ENCODE results near the gene PRLR. TPM values are rescaled to one million over a fixed set of nuclear protein-coding genes. Genes with fewer than 3 reads are reported as not detected.
A peak's percentile ranks its signal among the peaks of the same experiment; 100 is the strongest.

PRLR gene
- total and polyA plus RNA-seq, 2 of the 13 experiments (the other 11 are each of a cell fraction or from before 2014, with no cell fraction given): 12.2 to 13.3 TPM

GRCh38 chr5:35159370-35159742 is 70.9 kb downstream of the PRLR start (continued):
- TF ChIP-seq ZBTB7B (CRISPR knock-in tag; IDR thresholded peaks at IDR 0.05): 0 out of 2 replicates have a peak, but pooled peaks have one; percentile 59
- TF ChIP-seq ZSCAN29 (CRISPR knock-in tag; conservative IDR thresholded peaks at IDR 0.05): no peak
- no peak for TF ChIP-seq PRDM10 (CRISPR knock-in tag; IDR thresholded peaks at IDR 0.05; ENCODE audit: low read depth)
- TF ChIP-seq FIP1L1 (IDR thresholded peaks at IDR 0.05; ENCODE audit: borderline replicate concordance, insufficient read depth, low read depth, low read length): no peak
- no peak for TF ChIP-seq ZNF598 (CRISPR knock-in tag; IDR thresholded peaks at IDR 0.05; ENCODE audit: borderline replicate concordance)
- TF ChIP-seq ZBTB25 (CRISPR knock-in tag; IDR thresholded peaks at IDR 0.05): no peak
- TF ChIP-seq ZFX (CRISPR knock-in tag; IDR thresholded peaks at IDR 0.05; ENCODE audit: low read depth): peak; percentile 54; the same call in 1 of the 2 replicates
- TF ChIP-seq ZNF792 (CRISPR knock-in tag; IDR thresholded peaks at IDR 0.05): no peak
- TF ChIP-seq ZNF530 (CRISPR knock-in tag; IDR thresholded peaks at IDR 0.05; ENCODE audit: low read depth): no peak
- no peak for TF ChIP-seq ZNF83 (CRISPR knock-in tag; IDR thresholded peaks at IDR 0.05; ENCODE audit: borderline replicate concordance)
- TF ChIP-seq DZIP1 (CRISPR knock-in tag; IDR thresholded peaks at IDR 0.05): no peak
- no peak for TF ChIP-seq MIER2 (CRISPR knock-in tag; IDR thresholded peaks at IDR 0.05)
- TF ChIP-seq ZNF678 (CRISPR knock-in tag; IDR thresholded peaks at IDR 0.05): no peak
- no peak; the same call in 1 of the 2 replicates for TF ChIP-seq HOXA5 (CRISPR knock-in tag; IDR thresholded peaks at IDR 0.05)
- peak; percentile 79; the same call in 1 of the 2 replicates for TF ChIP-seq HMG20A (CRISPR knock-in tag; IDR thresholded peaks at IDR 0.05; ENCODE audit: borderline replicate concordance)
- no peak for TF ChIP-seq CC2D1A (CRISPR knock-in tag; IDR thresholded peaks at IDR 0.05)
- TF ChIP-seq ZNF7 (CRISPR knock-in tag; IDR thresholded peaks at IDR 0.05): no peak
- TF ChIP-seq MED1 (CRISPR knock-in tag; IDR thresholded peaks at IDR 0.05): peak; percentile 63
- no peak for TF ChIP-seq KMT2B (CRISPR knock-in tag; IDR thresholded peaks at IDR 0.05)
- TF ChIP-seq ZBTB38 (CRISPR knock-in tag; IDR thresholded peaks at IDR 0.05): no peak
- TF ChIP-seq MNT (IDR thresholded peaks at IDR 0.05): no peak
- no peak for TF ChIP-seq GLI4 (CRISPR knock-in tag; IDR thresholded peaks at IDR 0.05; ENCODE audit: borderline replicate concordance)
- TF ChIP-seq BCL6 (CRISPR knock-in tag; IDR thresholded peaks at IDR 0.05): peak; percentile 81
- no peak for TF ChIP-seq ZFP90 (CRISPR knock-in tag; IDR thresholded peaks at IDR 0.05; ENCODE audit: borderline replicate concordance)
